Stimulated activated CD8-positive, alpha-beta memory T cell treated with anti-CD3 and anti-CD28 coated beads, Interleukin-2, amount 100 ng/mL, for 1 hour (primary cell): ENCODE results near the gene APOBEC3H.
A peak's percentile ranks its signal among the peaks of the same experiment; 100 is the strongest.

Experiments used
- DNase-seq, 2 donors: peaks; one replicate each; pipeline ENCODE4 v3.0.0-alpha.2; 2020; ENCODE audit warnings: low read depth in 2 of 2

The APOBEC3H gene

DNA sequence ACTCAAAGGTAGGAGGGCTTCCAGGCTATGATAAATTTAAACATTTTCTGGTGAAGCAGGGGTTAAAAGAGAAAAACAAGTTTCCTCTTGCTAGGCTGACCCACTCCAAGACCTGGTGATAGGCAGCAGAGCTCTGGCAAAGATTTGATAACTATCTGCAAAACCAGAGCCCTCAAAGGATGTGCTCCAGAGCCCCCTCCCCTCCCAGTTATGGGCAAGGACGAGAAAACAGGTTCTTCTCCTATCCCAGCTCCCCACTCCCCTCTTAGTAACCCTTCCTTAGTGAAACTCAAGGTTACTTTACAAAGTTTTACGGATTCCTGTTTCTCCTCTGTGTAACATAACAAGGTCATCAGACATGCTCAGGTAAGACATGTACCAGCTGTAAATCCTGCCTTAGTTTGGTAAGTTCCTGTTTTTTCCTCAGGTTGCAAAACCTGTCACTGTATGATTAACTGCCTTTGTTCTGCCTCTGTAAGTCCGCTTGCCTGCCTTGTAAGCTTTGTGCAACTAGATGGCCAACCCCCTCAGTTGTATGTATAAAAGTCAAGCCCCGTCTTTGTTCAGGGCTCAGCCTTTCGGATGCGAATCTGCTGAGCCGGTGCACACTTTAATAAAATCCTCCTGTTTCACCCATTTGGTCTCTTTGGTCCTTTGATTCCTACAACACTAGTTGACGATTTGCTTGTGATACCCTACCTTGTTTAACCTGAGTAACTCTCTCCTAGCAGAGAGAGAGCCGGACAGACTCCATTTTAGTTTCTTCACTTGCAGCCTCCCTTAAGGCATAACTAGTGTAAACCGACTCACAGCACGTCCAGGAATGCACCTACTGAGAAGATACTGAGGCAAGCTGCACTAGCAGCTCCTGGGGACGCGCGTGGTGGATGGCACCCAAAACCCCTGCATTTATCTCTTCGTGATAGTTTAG lies 13.9 kb downstream of the APOBEC3H start:
- DNase-seq, result no peak

DNA sequence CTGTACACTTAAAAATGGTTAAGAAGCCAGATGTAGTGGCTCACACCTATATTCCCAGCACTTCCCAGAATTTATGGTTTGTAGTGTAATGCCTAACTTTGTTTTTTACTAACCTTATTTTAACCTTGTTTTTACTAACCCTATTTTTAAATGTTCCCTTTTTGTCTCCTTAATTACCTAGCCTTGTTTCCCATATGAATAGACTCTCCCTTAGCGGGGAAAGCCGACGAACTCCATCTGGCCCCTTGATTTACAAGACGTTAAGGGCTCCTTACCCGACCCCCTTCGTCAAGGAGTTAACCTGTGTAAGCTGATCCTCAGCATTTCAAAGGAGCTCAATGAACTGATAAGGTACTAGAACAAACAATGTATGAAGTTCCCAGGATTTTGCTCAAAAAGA lies 17.1 kb downstream of the APOBEC3H start:
- DNase-seq, result no peak

DNA sequence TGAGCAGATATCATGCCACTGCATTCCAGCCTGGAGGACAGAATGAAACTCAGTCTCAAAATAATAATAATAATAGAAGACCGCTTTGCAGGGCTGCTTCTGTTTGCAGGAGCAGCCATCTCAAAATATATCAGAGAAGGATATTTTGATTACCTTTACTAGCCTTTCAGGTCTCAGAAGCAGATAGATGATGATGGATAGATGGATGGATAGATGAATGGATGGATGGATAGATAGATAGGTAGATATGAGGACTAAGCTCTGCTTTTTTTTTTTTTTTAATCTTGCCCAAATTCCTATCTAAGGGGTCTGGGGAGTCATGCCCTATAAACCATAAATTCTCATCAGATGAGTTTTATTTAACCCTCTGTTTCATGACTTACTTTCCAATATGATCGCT lies 18.5 kb downstream of the APOBEC3H start:
- no peak for DNase-seq

DNA sequence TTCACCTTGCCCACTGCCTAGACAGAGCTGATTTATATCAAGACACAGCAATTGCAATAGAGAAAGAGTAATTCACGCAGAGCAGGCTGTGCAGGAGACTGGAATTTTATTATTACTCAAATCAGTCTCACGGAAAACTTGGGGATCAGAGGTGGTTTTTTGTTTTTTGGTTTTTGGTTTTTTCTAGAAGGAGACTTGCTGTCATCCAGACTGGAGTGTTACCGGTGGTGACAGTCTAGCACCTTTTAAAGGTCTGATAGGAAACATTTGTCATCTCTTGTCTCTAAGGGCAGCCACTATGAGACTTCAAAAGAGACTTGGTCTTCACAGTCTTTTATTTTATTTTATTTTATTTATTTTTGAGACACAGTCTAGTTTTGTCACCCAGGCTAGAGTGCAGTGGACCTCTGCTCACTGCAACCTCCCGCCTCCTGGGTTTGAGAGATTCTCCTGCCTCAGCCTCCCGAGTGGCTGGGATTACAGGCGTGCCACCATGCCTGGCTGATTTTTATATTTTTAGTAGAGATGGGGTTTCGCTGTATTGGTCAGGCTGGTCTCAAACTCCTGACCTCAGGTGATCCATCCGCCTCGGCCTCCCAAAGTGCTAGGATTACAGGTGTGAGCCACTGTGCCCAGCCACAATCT lies 19.1 kb downstream of the APOBEC3H start:
- DNase-seq, result no peak

DNA sequence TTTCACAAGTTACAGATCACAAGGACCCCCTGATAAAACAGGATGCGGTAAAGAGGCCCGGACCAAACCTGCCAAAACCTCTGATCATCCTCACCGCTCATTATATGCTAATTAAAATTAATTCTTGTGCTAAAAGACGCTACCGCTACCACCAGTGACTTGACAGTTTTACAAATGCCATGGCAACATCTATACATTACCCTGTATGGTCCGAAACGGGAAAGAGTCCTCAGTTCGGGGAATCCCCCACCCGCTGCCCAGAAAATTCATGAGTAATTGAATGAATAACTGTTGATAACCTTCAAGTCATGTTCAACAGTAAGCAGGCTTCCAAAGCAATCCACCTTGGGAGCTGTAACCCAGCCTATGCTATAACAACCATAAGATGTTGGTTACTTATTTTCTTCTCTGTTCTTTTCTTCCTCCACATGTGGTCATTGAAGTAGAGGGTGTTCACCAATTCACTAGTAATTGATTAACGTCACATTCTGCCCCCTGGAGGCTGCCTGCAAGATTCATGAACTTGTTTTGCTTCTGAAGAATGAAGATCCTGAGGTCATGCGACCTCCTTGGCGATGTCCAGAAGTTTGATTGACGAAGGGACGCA lies 20.6 kb downstream of the APOBEC3H start:
- DNase-seq, result peak; percentile 33 to 54

DNA sequence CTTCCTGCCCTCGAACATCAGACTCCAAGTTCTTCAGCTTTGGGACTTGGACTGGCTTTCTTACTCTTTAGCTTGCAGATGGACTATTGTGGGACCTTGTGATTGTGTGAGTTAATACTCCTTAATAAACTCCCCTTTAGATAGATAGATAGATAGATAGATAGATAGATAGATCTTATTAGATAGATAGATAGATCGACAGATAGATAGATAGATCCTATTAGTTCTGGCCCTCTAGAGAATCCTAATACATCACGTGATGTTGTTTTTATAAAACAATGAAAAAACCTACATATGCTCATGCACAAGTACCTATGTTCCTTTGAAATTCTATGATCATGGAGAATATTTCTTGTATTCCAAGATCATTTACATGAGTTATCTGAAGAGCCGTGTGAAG lies 23.9 kb downstream of the APOBEC3H start:
- no peak for DNase-seq

DNA sequence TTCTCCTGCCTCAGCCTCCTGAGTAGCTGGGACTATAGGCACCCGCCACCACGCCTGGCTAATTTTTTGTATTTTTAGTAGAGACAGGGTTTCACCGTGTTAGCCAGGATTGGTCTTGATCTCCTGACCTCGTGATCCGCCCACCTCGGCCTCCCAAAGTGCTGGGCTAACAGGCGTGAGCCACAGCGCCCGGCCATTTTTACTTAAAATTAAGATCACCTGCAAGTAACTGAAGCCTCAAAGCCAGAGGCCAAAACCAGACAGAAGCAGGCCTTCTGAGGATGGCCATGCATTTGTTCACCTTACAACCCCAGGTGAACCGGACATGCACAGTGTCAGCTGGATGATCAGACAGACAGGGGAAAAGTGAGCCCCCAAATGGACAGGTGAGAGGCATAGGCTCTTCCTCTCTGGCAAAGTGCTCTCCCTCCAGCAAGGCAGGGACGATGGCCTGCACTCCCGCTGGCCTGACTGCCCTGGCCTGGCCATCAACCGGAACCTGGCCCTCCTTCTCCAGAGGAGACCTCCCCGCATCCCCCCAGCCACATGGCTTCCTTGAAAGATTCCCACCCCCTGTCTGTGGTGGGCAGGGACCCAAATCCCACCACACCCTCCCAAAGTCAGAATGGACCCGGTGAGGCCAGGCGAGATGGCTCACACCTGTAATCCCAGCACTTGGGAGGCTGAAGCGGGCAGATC lies 25.9 kb downstream of the APOBEC3H start:
- DNase-seq, result no peak

DNA sequence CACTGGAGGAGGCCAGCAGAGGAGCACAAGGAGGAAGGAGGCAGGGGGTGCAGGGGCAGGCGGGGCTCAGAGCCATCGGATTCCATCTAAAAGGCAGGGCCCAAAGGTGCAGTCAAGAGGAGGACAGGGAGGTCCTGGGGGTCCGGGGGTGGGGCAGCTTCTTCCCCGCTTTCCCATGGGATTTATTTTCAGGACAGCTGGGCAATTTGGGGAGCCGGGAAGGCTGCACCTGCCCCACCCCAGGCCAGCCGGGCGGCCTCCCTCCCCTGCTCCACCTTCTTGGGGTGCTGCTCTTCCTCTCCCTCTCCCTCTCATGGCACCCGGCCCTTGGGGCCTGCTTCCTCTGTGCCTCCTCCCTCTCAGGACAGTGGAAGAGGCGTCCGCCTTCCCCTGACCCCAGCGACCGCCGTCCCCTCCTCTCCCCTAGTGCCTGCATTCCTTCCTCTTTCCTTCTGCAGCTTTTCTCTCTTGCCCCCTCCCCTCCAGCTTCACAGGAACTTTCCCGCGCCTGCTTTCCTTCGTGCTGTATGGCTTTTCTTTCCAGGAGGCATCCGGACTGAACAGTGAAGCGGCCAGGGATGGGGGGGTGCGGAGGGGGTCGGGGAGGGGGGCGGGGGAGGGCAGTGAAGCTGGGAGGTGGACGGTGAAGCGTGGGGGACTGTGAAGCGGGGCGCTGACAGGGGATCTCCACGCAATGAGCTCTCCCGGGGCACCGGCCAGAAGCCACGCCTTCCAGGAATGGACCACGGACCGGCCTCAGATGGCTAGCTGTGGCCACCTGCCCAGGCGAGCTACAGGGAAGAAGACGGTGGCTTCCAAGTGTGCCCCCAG lies 26.9 kb downstream of the APOBEC3H start:
- no peak for DNase-seq

DNA sequence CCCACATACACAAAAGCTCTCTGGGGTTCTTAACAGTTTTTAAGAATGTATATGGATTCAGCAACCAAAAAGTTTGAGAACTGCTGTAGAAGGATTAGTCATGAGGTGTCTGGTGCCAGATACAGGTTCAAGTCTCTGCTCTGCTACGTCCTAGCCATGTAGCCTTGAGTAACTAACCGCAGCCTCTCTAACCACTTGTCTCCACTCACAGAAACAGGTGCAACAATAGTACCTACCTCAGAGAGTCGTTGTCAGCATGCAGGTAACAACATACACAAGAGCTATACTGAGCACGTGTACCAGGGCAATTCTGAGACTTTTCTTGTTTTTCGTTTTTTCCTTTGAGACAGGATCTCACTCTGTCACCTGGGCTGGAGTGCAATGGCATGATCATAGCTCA lies 28.6 kb downstream of the APOBEC3H start:
- DNase-seq, result no peak

DNA sequence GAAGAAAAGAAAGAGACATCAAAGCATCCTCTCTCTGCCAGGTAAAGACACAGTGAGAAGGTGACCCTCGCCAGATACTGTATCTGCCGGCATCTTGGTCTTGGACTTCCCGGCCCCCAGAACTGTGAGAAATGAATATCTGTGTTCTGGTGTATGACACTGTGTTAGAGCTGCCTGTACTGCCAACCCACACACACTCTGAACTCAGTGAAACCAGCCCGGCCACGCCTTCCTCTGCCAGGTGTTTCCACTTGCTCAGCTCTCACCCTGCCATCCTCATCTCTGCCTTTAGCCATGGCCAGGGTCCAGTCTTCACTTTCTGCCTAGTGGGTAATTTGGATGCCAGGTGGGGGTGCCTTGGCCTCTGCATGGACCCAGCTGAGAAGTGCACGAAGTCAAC lies 31.5 kb downstream of the APOBEC3H start:
- no peak for DNase-seq

DNA sequence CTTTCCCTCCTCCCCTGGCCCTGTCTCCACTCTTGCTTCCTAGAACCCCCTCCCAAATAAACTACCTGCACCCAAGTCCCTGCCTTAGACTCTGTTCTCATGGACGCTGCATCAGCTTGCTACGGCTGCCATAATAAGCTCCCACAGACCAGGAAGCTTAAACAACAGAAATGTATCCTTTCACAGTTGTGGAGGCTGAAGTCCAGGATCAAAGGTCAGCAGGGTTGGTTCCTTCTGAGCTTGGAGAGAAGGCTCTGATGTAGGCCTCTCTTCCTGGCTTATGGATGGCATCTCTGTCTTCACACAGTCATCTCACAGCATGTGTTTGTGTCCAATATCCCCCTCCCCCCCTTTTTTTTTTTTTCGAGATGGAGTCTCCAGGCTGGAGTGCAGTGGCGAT lies 32.0 kb downstream of the APOBEC3H start:
- DNase-seq, result no peak

DNA sequence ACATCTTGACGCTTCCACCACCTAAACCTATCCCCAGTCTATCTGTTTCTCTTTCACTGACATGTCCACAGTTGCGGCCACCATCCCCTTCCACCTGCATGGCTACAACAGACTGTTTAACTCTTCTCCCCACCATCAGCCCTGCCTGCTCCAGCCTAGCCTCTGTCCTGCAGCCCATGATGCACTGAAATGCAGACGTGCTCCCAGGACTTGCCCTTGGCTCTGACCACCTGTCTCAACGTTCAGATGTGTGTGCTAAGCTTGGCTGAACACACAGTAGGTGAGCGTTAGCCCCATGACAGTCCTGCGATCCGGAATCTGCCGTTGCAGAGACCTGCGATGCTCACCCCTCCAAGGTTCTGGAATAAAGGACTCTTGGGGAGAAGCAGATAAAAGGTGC lies 32.7 kb downstream of the APOBEC3H start:
- no peak for DNase-seq

DNA sequence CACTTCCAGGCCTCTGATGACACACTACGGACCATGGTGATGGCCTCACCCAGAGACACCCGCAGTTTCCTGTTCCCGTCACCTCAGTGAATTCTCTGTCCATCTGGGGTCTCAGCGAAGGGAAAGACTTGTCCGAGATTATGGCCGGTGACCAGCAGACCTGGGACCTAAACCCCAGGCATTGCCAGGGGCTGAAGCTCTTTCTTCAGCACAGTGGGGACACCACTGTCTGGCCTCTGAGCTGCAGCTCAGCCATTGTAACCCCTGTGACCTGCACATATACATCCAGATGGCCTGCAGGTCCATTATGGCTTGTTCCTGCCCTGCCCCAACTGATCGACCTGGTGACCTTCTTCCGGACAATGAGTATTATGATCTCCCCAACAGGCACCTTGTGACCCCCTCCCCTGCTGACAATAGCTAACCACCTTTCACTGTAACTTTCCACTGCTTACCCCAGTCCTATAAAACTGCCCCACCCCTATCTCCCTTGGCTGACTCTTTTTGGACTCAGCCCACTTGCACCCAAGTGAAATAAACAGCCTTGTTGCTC lies 33.2 kb downstream of the APOBEC3H start:
- no peak for DNase-seq

DNA sequence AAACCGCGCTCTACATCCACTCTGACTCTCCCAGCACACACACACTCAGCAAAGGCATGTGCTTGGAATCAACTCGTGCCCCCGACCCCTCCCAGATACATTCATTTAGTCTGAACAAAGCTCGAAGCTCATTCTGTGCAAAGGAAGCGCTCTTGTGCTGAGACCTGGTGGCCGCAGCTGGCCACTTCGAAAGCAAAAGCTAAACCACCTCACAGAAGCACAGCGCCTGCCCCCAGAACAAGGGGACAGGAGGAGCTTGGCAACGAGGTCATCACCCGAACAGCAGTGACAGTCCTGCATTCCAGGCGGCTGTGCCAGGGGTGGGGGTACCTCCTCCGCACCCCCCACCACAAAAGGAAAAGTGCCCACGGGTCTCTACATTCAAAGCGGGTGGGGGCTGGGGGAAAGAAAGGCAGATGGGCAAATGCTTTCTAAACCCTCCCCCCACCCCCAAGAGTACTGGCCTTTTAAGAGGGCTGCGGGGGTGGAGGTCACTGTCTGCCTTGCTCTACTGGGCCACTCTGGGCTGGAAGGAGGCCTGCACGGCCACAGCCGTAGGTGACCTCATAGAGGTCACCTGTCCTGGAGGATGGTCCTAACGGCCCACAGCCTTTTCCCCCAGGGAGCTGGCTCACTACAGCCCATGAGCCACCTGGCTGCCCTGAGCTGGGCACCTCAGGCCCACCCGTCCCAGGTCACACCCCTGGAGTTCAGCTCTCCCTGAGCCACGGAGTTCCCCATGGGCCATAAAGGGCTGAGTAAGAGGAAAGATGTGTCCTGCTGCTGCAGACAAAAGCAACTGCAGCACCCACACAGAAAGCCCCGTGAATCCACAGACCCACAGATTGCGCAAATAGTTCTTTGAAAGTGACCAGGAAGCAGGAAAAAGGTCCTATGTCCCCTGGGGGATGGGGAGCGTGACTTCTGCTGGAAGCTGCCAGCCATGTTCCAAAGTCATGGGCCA lies 34.1 kb downstream of the APOBEC3H start:
- DNase-seq, result no peak

DNA sequence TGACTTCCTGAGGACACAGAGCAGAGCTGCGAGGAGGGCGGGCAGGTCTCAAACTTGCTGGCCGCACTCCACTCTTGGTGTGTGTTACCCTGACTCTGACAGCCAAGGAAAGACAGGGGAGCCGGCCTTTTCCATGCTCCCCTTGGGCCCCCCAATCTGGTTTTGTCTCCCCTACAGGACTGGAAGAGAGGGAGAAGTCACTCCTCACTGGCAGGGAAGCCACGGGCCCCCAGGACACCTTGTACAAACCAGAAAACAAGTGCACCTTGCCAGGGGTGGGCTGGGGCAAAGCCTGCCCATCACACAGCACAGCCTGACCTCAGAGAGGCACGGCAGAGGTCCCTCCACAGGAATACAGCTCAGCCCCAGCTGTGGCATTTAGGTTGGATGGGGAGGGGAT lies 35.2 kb downstream of the APOBEC3H start:
- DNase-seq, result no peak

DNA sequence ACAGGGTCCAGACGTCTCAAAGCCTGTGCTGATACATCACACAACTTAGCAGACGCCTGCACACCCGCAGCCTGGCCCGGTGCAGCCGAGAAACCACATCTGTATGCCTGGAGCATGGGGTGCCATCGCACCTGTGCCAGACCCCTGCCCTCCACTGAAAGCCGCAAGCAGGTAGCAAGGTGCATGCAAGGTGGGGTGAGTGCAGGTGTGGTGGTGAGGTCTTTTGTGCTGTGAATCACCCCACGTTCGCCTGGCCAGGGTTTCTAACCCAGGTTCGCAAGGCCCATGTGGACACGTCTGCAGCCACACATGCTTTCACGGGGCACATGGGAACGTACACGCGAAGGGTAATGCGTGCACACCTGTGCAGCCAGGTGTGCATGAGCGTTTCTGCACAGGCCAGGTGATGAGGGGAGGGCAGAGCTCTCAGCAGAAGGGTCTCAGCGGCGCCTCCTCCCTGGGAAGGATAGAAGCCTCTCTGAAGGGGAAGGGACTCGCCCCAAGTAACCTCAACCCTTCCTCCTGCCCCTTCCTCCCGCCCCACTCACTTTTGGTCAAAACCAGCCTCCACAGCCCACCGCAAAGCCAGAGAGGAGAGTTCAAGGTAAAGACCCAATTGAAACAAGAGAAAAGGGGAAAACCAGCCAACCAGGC lies 36.0 kb downstream of the APOBEC3H start:
- DNase-seq, result no peak

DNA sequence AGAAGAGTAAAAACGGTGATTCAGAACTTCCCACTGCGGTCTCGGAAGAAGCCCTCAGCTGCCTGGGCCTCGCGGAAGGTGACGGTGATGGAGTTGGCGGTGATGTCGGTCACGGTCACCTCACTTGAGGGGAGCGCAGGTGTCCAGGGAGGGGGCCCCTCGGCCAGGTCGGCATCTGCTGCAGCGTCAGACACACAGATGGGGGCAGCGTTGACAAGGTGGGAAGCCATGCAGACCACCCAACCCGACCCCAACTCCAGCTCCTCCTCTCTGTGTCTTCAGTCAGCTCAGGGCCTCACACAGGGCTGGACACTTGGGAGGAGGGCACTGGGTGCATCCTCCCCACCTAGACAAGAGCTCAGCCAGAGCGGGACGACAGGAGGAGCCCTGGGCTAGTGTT lies 36.8 kb downstream of the APOBEC3H start:
- DNase-seq, result no peak

DNA sequence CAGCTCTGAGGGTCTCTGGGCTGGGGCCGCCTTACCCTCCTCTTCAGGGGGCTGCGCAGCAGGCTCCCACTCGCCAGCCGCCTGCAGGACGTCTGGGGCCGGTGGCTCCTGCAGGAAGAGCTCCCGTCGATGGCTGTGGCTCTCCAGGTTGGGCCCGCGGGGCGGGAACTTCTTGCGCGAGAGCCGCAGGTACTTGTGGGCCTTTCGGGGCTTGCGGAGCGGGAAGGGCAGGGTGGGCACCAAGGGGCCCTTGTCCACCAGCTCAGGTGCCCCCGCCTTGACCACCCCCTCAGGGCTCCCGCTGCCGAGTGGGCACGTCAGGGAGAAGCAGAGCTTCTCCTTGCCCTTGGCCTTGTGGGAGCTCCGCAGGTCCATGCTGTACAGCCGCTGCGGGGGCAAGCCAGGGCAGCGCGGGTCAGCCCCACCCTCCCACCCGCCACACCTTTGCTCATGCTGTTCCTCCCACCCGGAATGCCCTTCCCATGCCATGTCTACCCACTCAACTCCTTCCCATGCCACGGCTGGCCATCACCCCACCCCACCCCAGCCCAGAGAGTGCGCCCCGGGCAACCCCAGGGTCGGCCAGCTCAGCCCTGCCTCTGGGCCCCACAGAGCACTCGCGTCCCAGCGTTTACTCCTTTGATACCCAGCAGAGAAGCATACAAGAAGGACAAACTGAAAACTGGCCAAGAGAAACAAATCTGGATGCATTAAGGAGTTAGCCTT lies 37.5 kb downstream of the APOBEC3H start:
- DNase-seq, result no peak
